GM12875 (cell line): ENCODE data around the gene MBOAT7.
"Not testable (repeated sequence)": the region's sequence is repeated elsewhere in the genome, so short reads cannot be mapped to it uniquely, and the experiment has no call there.

Experiments
- H3K4me3 ChIP-seq: one replicate; pipeline ENCODE4 v1.5.1; 2011; ENCODE audit warnings: low read depth, low read length, control low read depth
- TF ChIP-seq, protein P1 (sequence below): IDR thresholded peaks from 2 replicates; pipeline ENCODE4 v1.5.1; 2011; ENCODE audit warnings: low read depth, mild to moderate bottlenecking, control low read depth, inconsistent platforms, low read length, moderate library complexity, borderline replicate concordance; ENCODE audit not compliant: insufficient read depth

The MBOAT7 gene

GRCh38 chr19:54204767-54205468 lies 15.5 kb upstream of the MBOAT7 start:
- no peak overlapping the region for H3K4me3 ChIP-seq
- TF ChIP-seq, protein P1, sequence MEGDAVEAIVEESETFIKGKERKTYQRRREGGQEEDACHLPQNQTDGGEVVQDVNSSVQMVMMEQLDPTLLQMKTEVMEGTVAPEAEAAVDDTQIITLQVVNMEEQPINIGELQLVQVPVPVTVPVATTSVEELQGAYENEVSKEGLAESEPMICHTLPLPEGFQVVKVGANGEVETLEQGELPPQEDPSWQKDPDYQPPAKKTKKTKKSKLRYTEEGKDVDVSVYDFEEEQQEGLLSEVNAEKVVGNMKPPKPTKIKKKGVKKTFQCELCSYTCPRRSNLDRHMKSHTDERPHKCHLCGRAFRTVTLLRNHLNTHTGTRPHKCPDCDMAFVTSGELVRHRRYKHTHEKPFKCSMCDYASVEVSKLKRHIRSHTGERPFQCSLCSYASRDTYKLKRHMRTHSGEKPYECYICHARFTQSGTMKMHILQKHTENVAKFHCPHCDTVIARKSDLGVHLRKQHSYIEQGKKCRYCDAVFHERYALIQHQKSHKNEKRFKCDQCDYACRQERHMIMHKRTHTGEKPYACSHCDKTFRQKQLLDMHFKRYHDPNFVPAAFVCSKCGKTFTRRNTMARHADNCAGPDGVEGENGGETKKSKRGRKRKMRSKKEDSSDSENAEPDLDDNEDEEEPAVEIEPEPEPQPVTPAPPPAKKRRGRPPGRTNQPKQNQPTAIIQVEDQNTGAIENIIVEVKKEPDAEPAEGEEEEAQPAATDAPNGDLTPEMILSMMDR, result no peak

DNA sequence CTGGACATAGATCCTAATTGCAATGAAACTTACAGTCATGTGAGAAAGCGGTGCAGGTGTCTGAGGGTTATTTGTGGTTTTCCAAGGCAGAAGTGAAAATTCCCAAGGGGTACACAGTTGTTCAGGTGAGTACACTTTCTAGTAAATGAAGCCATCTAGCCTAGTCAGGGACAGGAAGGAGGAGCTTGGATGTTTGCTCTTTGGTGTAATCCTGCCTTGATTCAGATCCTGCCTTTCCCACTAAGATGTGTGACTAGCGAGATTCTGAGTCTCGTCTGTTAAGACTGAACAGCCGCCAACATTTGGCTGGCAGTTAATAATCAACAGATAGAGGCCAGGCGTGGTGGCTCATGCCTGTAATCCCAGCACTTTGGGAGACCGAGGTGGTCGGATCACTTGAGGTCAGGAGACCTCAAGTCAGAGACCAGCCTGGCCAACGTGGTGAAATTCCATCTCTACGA lies 13.8 kb upstream of the MBOAT7 start:
- TF ChIP-seq, protein P1, result no peak
- H3K4me3 ChIP-seq, result peak overlapping the region; percentile 86

DNA sequence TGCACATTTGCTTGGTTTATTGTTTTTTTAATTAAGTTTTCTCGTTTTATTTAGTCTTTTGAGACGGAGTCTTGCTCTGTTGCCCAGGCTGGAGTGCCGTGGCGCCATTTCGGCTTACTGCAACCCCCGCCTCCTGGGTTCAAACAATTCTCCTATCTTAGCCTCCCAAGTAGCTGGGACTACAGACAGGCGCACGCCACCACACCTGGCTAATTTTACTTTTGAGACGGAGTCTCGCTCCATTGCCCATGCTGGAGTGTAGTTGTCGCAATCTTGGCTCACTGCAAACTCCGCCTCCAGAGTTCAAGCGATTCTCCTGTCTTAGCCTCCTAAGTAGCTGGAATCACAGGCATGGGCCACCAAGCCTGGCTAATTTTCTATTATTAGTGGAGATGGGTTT lies 12.6 kb upstream of the MBOAT7 start:
- H3K4me3 ChIP-seq, result peak overlapping the region; percentile 86
- TF ChIP-seq, protein P1, result no peak

DNA sequence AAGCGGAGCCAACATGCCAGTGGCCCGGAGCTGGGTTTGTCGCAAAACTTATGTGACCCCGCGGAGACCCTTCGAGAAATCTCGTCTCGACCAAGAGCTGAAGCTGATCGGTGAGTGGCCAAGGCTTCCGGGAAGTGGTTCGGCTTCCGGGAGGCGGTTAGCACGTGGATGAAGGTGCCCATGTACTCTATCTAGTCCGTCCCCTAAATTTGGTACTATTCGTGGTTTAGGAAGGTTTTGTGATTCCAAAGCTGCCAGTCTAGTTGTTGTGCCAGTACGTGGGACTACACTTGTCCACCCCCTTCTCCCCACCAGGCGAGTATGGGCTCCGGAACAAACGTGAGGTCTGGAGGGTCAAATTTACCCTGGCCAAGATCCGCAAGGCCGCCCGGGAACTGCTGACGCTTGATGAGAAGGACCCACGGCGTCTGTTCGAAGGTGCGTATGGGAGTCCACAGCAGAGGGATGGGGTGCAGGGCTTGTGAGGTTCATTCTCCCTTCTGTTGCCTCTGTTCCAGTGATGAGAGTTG lies 11.9 kb upstream of the MBOAT7 start:
- peak overlapping the region; percentile 86 for H3K4me3 ChIP-seq
- TF ChIP-seq, protein P1, result no peak

GRCh38 chr19:54199401-54199800 lies 10.0 kb upstream of the MBOAT7 start:
- TF ChIP-seq, protein P1, result no peak
- no peak overlapping the region for H3K4me3 ChIP-seq

GRCh38 chr19:54197121-54197520 lies 7.7 kb upstream of the MBOAT7 start:
- no peak overlapping the region for H3K4me3 ChIP-seq
- TF ChIP-seq, protein P1, result no peak

- TF ChIP-seq, protein P1, result no peak
- no peak overlapping the region for H3K4me3 ChIP-seq
Measured at GRCh38 chr19:54196536-54196935, 7.2 kb upstream of the MBOAT7 start.

GRCh38 chr19:54194463-54194862 lies 5.1 kb upstream of the MBOAT7 start:
- H3K4me3 ChIP-seq, result not testable (repeated sequence)
